WTC11 (cell line): ENCODE measurements around the gene SNAP47. TPM values are rescaled to one million over a fixed set of nuclear protein-coding genes. Genes with fewer than 3 reads are reported as not detected.

Source experiments
- ATAC-seq: fragments of 200-7000 bp; cut with Tn5 transposase; 2 replicates; pipeline ENCODE4 v1.10.0; 2021; ENCODE audit warnings: mild to moderate bottlenecking, moderate library complexity
- CTCF ChIA-PET: fragments of 300-600 bp; sonication (Branson Sonifier 250); formaldehyde crosslinking; loops from one replicate; lab custom pipeline; 2021; ENCODE audit warnings: antibody characterized with exemption; lab: Charles Lee
- POLR2A ChIA-PET: fragments of 350-600 bp; sonication (Branson Sonifier 250); formaldehyde crosslinking; loops from one replicate; lab custom pipeline; 2021; ENCODE audit warnings: antibody characterized with exemption; lab: Charles Lee
- DNase-seq: peaks from one replicate; pipeline ENCODE4 v3.0.0; 2021; ENCODE audit warnings: low spot score
- H3K27ac Mint-ChIP-seq: 2 replicates; pipeline ENCODE4 v1.8.0; 2021; ENCODE audit warnings: mixed read lengths
- H3K27me3 Mint-ChIP-seq: 2 replicates; pipeline ENCODE4 v1.8.0; 2021; ENCODE audit warnings: low read depth, mild to moderate bottlenecking, moderate library complexity, mixed read lengths
- H3K36me3 Mint-ChIP-seq: 2 replicates; pipeline ENCODE4 v1.8.0; 2021; ENCODE audit warnings: mixed read lengths
- H3K4me1 Mint-ChIP-seq: 2 replicates; pipeline ENCODE4 v1.8.0; 2022; ENCODE audit warnings: mixed read lengths
- H3K4me3 Mint-ChIP-seq: 2 replicates; pipeline ENCODE4 v1.8.0; 2021; ENCODE audit warnings: mild to moderate bottlenecking, moderate library complexity, mixed read lengths
- H3K9me3 Mint-ChIP-seq: 2 replicates; pipeline ENCODE4 v1.8.0; 2021; ENCODE audit warnings: mixed read lengths
- FOXP1 ChIP-seq: sonication (generic); formaldehyde crosslinking; IDR thresholded peaks from 2 replicates; pipeline ENCODE4 v1.8.0; 2022; ENCODE audit warnings: missing genetic modification reagents, mild to moderate bottlenecking, moderate library complexity, borderline replicate concordance
- HMGXB4 ChIP-seq: sonication (generic); formaldehyde crosslinking; IDR thresholded peaks from 2 replicates; pipeline ENCODE4 v1.8.1; 2023; ENCODE audit warnings: mild to moderate bottlenecking, moderate library complexity, missing genetic modification reagents
- MAX ChIP-seq: sonication (generic); formaldehyde crosslinking; IDR thresholded peaks from 2 replicates; pipeline ENCODE4 v1.8.0; 2022; ENCODE audit warnings: mild to moderate bottlenecking, missing genetic modification reagents
- NFATC4 ChIP-seq: fragments of 250-450 bp; sonication (Bioruptor Pico); IDR thresholded peaks from 2 replicates; pipeline ENCODE4 v1.9.0; 2021; ENCODE audit warnings: mild to moderate bottlenecking
- NFE2L1 ChIP-seq: sonication (generic); formaldehyde crosslinking; IDR thresholded peaks from 2 replicates; pipeline ENCODE4 v1.8.1; 2023; ENCODE audit warnings: missing genetic modification reagents
- SMAD3 ChIP-seq: sonication (generic); formaldehyde crosslinking; IDR thresholded peaks from 2 replicates; pipeline ENCODE4 v1.8.0; 2022; ENCODE audit warnings: missing genetic modification reagents, mild to moderate bottlenecking, borderline replicate concordance
- SP1 ChIP-seq: sonication (generic); formaldehyde crosslinking; conservative IDR thresholded peaks from 2 replicates; pipeline ENCODE4 v1.8.1; 2022; ENCODE audit warnings: missing genetic modification reagents
- STAT6 ChIP-seq: sonication (generic); formaldehyde crosslinking; conservative IDR thresholded peaks from 2 replicates; pipeline ENCODE4 v1.8.1; 2023; ENCODE audit warnings: mild to moderate bottlenecking, low read depth, missing genetic modification reagents, moderate library complexity
- TEAD1 ChIP-seq: sonication (generic); formaldehyde crosslinking; IDR thresholded peaks from 2 replicates; pipeline ENCODE4 v1.8.0; 2022; ENCODE audit warnings: mild to moderate bottlenecking, missing genetic modification reagents
- ZBTB43 ChIP-seq: sonication (generic); formaldehyde crosslinking; IDR thresholded peaks from 2 replicates; pipeline ENCODE4 v1.8.1; 2023; ENCODE audit warnings: mild to moderate bottlenecking, missing genetic modification reagents
- ZNF121 ChIP-seq: sonication (generic); formaldehyde crosslinking; IDR thresholded peaks from 2 replicates; pipeline ENCODE4 v1.8.0; 2023; ENCODE audit warnings: missing genetic modification reagents
- ZNF138 ChIP-seq: sonication (generic); formaldehyde crosslinking; conservative IDR thresholded peaks from 2 replicates; pipeline ENCODE4 v1.8.1; 2022; ENCODE audit warnings: mild to moderate bottlenecking, moderate library complexity, missing genetic modification reagents
- total RNA-seq: library from RNA; stranded (reverse); gene quantifications from 3 replicates; pipeline ENCODE4 v1.2.3, GENCODE V29; 2021
- TF ChIP-seq, protein P1 (sequence below): fragments of 200-600 bp; IDR thresholded peaks from 2 replicates; pipeline ENCODE4 v1.8.0; 2022; ENCODE audit warnings: antibody characterized with exemption
- TF ChIP-seq, protein P2 (sequence below): sonication (generic); formaldehyde crosslinking; IDR thresholded peaks from 2 replicates; pipeline ENCODE4 v1.8.0; 2023; ENCODE audit warnings: missing genetic modification reagents, mild to moderate bottlenecking, borderline replicate concordance

The SNAP47 gene
- total RNA-seq, 1 experiment from 2014 or later: 50.8 TPM

DNA sequence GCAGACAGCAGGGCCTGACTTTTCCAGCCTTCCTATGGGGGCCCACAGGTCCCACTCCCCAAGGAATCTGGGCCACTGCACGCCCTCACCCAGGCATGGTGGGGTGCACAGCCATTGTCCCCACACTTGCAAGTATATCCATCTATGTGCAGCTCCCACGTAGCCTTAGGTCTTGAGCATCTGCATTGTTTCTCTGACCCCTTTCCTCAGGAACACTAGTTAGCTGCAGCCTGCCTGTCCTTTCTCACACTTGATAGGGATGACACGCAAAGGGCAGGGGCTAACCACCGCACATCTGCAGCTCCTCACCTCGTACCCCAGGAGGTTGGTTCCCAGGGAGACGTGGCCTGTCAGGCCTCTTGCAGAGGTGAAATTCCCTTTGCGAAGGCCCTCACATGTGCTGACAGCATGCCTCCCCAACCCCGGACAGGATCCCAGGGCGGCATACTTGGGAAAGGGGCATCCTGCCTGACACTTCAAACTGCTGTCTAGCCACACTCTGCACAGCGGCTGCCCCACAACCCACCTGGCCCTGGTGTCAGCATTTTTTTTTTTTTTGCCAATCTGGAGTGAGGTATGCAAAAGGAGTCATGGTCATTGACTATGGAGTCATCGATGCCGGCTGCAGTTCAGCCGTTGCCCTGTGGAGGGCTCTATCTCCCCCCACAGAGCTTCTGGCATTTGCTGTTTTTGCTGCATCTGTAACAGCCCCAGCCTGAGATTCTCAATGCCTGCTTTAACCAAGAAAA lies 5.2 kb upstream of the SNAP47 start:
- H3K36me3 Mint-ChIP-seq: peaks cover 7% of the 10 kb centered on the region; the same call in 1 of the 2 replicates
- peak overlapping the region; percentile 90 for H3K4me3 Mint-ChIP-seq
- peak overlapping the region; percentile 83 for H3K27ac Mint-ChIP-seq
- TF ChIP-seq SMAD3 (CRISPR knock-in tag): 0 out of 2 replicates have a peak, but pooled peaks have one; percentile 39
- TF ChIP-seq, protein P1, sequence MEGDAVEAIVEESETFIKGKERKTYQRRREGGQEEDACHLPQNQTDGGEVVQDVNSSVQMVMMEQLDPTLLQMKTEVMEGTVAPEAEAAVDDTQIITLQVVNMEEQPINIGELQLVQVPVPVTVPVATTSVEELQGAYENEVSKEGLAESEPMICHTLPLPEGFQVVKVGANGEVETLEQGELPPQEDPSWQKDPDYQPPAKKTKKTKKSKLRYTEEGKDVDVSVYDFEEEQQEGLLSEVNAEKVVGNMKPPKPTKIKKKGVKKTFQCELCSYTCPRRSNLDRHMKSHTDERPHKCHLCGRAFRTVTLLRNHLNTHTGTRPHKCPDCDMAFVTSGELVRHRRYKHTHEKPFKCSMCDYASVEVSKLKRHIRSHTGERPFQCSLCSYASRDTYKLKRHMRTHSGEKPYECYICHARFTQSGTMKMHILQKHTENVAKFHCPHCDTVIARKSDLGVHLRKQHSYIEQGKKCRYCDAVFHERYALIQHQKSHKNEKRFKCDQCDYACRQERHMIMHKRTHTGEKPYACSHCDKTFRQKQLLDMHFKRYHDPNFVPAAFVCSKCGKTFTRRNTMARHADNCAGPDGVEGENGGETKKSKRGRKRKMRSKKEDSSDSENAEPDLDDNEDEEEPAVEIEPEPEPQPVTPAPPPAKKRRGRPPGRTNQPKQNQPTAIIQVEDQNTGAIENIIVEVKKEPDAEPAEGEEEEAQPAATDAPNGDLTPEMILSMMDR: peak; percentile 68
- TF ChIP-seq SP1 (CRISPR knock-in tag): 0 out of 2 replicates have a peak, but pooled peaks have one; percentile 30
- TF ChIP-seq, protein P2, sequence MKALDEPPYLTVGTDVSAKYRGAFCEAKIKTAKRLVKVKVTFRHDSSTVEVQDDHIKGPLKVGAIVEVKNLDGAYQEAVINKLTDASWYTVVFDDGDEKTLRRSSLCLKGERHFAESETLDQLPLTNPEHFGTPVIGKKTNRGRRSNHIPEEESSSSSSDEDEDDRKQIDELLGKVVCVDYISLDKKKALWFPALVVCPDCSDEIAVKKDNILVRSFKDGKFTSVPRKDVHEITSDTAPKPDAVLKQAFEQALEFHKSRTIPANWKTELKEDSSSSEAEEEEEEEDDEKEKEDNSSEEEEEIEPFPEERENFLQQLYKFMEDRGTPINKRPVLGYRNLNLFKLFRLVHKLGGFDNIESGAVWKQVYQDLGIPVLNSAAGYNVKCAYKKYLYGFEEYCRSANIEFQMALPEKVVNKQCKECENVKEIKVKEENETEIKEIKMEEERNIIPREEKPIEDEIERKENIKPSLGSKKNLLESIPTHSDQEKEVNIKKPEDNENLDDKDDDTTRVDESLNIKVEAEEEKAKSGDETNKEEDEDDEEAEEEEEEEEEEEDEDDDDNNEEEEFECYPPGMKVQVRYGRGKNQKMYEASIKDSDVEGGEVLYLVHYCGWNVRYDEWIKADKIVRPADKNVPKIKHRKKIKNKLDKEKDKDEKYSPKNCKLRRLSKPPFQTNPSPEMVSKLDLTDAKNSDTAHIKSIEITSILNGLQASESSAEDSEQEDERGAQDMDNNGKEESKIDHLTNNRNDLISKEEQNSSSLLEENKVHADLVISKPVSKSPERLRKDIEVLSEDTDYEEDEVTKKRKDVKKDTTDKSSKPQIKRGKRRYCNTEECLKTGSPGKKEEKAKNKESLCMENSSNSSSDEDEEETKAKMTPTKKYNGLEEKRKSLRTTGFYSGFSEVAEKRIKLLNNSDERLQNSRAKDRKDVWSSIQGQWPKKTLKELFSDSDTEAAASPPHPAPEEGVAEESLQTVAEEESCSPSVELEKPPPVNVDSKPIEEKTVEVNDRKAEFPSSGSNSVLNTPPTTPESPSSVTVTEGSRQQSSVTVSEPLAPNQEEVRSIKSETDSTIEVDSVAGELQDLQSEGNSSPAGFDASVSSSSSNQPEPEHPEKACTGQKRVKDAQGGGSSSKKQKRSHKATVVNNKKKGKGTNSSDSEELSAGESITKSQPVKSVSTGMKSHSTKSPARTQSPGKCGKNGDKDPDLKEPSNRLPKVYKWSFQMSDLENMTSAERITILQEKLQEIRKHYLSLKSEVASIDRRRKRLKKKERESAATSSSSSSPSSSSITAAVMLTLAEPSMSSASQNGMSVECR (CRISPR knock-in tag): 0 out of 2 replicates have a peak, but pooled peaks have one; percentile 55
- TF ChIP-seq STAT6 (CRISPR knock-in tag): no peak
- TF ChIP-seq MAX: peak; percentile 73; the same call in 1 of the 2 replicates
- TF ChIP-seq TEAD1: no peak
- 0 out of 2 replicates have a peak, but pooled peaks have one; percentile 3 for TF ChIP-seq FOXP1 (CRISPR knock-in tag)
- TF ChIP-seq ZBTB43 (CRISPR knock-in tag): 0 out of 2 replicates have a peak, but pooled peaks have one; percentile 48
- TF ChIP-seq ZNF138 (CRISPR knock-in tag): 0 out of 2 replicates have a peak, but pooled peaks have one; percentile 34
- peak; percentile 74 for DNase-seq
- peaks cover 13% of the 10 kb centered on the region for H3K27me3 Mint-ChIP-seq
- peak; percentile 27 for ATAC-seq
- H3K4me1 Mint-ChIP-seq: peaks cover 34% of the 10 kb centered on the region
- ChIA-PET POLR2A (interaction anchor here (0.5 to 0.6 kb wide), 2 partner anchors 1091 to 1828 kb away, joined by 3 to 5 read pairs; no protein-coding TSS in a partner anchor), CTCF (interaction anchor here (0.5 to 1.8 kb wide), 22 partner anchors 8 to 401 kb away, joined by 3 to 20 read pairs (median 3); partner anchors contain the start of gene WNT9A)
- H3K9me3 Mint-ChIP-seq: 0 out of 2 replicates have a peak, but pooled peaks cover 3% of the 10 kb centered on the region

- Mint-ChIP-seq H3K4me3 (no peak overlapping the region), H3K27ac (peak overlapping the region; percentile 83; the same call in 1 of the 2 replicates), H3K27me3 (peaks cover 12% of the 10 kb centered on the region), H3K4me1 (peaks cover 34% of the 10 kb centered on the region), H3K36me3 (peaks cover 7% of the 10 kb centered on the region; the same call in 1 of the 2 replicates), H3K9me3 (no peaks in the 10 kb centered on the region)
- no peak for TF ChIP-seq FOXP1 (CRISPR knock-in tag)
- TF ChIP-seq STAT6 (CRISPR knock-in tag): no peak
- TF ChIP-seq NFATC4 (CRISPR knock-in tag): peak; percentile 38; the same call in 1 of the 2 replicates
- TF ChIP-seq ZNF121 (CRISPR knock-in tag): no peak
- no peak for TF ChIP-seq HMGXB4 (CRISPR knock-in tag)
- TF ChIP-seq NFE2L1: no peak
- CTCF ChIA-PET: interaction anchor here (0.5 to 1.8 kb wide), 23 partner anchors 9 to 400 kb away, joined by 3 to 20 read pairs (median 3); partner anchors contain the start of gene WNT9A
- ATAC-seq (no peak), DNase-seq (no peak)
- POLR2A ChIA-PET: interaction anchor here (0.5 to 0.6 kb wide), 2 partner anchors 1092 to 1829 kb away, joined by 3 to 5 read pairs; no protein-coding TSS in a partner anchor
These were observed 4.5 kb upstream of the SNAP47 start for GRCh38 chr1:227730630-227731151.
